Testis (tissue), 2 donors: ENCODE results near the gene MTFMT.

Experiments used
- CTCF ChIP-seq, 3 experiments: fragments of 450-650 bp in 2 of 3; fragments of 200-600 bp in 1 of 3; sonication (generic) in 1 of 3; IDR thresholded peaks; one replicate each; pipeline ENCODE4 v1.5.1; 2016 to 2019; ENCODE audit warnings: antibody characterized with exemption in 3 of 3, mild to moderate bottlenecking in 2 of 3, moderate library complexity in 1 of 3
- POLR2A ChIP-seq: fragments of 450-650 bp; IDR thresholded peaks from one replicate; pipeline ENCODE4 v1.6.1; 2017; ENCODE audit warnings: antibody characterized with exemption, mild to moderate bottlenecking, moderate library complexity

DNA sequence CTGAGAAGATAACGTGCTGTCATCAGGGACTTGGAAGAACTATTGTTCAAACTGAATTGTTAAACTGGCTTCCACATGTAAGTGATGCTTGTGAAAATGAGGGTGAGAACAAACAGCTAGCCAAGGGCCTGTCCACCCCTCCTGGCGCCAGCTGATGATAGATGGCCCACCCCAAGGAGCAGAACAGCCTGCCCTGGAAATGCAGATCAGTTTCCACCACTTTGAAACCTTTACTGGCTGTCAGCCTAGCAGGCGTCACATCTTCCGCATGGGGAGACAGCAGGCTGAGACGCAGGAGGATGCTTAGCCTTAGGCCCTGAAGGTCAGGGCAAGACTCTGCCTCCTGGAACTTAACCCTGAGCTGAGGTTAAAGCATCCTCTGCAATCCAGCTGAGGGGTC is 9.4 kb upstream of the MTFMT start:
- no peak for TF ChIP-seq POLR2A
- no peak for TF ChIP-seq CTCF (IDR thresholded peaks at IDR 0.05)
